ENCODE results near the gene EXPH5. TPM values are rescaled to one million over a fixed set of nuclear protein-coding genes. Genes with fewer than 3 reads are reported as not detected.

The EXPH5 gene
- total RNA-seq, 1 donor from 2014 or later, result 0.65 TPM

Other genes starting within 250 kb of the EXPH5 start
- 0.57 and 0.64 TPM in 2 replicates for gene C11orf65, start 126.2 kb downstream of the EXPH5 start, total RNA-seq
- gene POGLUT3, start 95.4 kb downstream of the EXPH5 start, total RNA-seq, result 8.5 TPM in 2 replicates
- gene DDX10, start 71.3 kb upstream of the EXPH5 start, total RNA-seq, result 68.4 and 68.8 TPM in 2 replicates

Measured in activated T-helper 1 cell treated with anti-CD3 and anti-CD28 coated beads, Interleukin-12 subunit alpha, Interleukin-12 subunit beta, Interleukin-2, Interleukin-4 antibody, amounts not matched to agents 30 ng/mL and 10 ng/mL and 1 ng/mL, durations not matched to agents 14 hours and 24 hours and 36 hours (primary cell).